Parathyroid adenoma (tissue), 2 donors: Measurements from ENCODE around the gene DPM2.

ENCODE experiments used
- H2AFZ ChIP-seq: fragments of 300-600 bp; sonication (generic); one replicate; pipeline ENCODE4 v1.7.0; 2017; ENCODE audit warnings: antibody characterized with exemption, mild to moderate bottlenecking
- H3K27ac ChIP-seq: fragments of 300-600 bp; sonication (generic); one replicate; pipeline ENCODE4 v1.7.0; 2017
- H3K27me3 ChIP-seq: fragments of 300-600 bp; sonication (generic); one replicate; pipeline ENCODE4 v1.7.0; 2017; ENCODE audit warnings: low read length; ENCODE audit not compliant: control insufficient read depth, insufficient read depth
- H3K36me3 ChIP-seq: fragments of 300-600 bp; sonication (generic); one replicate; pipeline ENCODE4 v1.7.0; 2017; ENCODE audit warnings: low read length; ENCODE audit not compliant: control insufficient read depth, insufficient read depth
- H3K4me1 ChIP-seq: fragments of 300-600 bp; sonication (generic); one replicate; pipeline ENCODE4 v1.7.0; 2017; ENCODE audit warnings: control low read depth
- H3K4me2 ChIP-seq: fragments of 300-600 bp; sonication (generic); one replicate; pipeline ENCODE4 v1.7.0; 2017; ENCODE audit warnings: low read length
- H3K4me3 ChIP-seq: fragments of 300-600 bp; sonication (generic); one replicate; pipeline ENCODE4 v1.7.0; 2017; ENCODE audit warnings: low read depth, low read length
- H3K79me2 ChIP-seq: fragments of 300-600 bp; sonication (generic); one replicate; pipeline ENCODE4 v1.7.0; 2017; ENCODE audit warnings: control low read depth
- H3K9ac ChIP-seq: fragments of 300-600 bp; sonication (generic); one replicate; pipeline ENCODE4 v1.7.0; 2017; ENCODE audit warnings: mild to moderate bottlenecking
- H3K9me3 ChIP-seq: fragments of 300-600 bp; sonication (generic); one replicate; pipeline ENCODE4 v1.7.0; 2017; ENCODE audit warnings: low read length; ENCODE audit not compliant: control insufficient read depth
- CTCF ChIP-seq: fragments of 300-600 bp; sonication (generic); IDR thresholded peaks from one replicate; pipeline ENCODE4 v1.7.0; 2017; ENCODE audit warnings: antibody characterized with exemption, mild to moderate bottlenecking
- donor health status: primary hyperparathyroidism.

DPM2 gene

GRCh38 chr9:127917603-127918002 is 20.1 kb downstream of the DPM2 start:
- TF ChIP-seq CTCF, result no peak
- no peaks in the 10 kb centered on the region for H3K27me3 ChIP-seq
- no peaks in the 10 kb centered on the region for H3K79me2 ChIP-seq
- no peak overlapping the region for H3K4me3 ChIP-seq
- no peaks in the 10 kb centered on the region for H3K36me3 ChIP-seq
- H2AFZ ChIP-seq, result no peak overlapping the region
- H3K4me2 ChIP-seq, result peak overlapping the region; percentile 64
- H3K4me1 ChIP-seq, result peaks cover 8% of the 10 kb centered on the region
- no peaks in the 10 kb centered on the region for H3K9me3 ChIP-seq
- H3K9ac ChIP-seq, result no peak overlapping the region
- H3K27ac ChIP-seq, result peak overlapping the region; percentile 29

GRCh38 chr9:127916720-127917581 is 20.7 kb downstream of the DPM2 start, which contains the start of gene ST6GALNAC4:
ST6GALNAC4 (minus strand) TSS chr9:127917041; CDS start chr9:127916419, 622 bp downstream.
- no peak for TF ChIP-seq CTCF
- peaks cover 8% of the 10 kb centered on the region for H3K4me1 ChIP-seq
- no peaks in the 10 kb centered on the region for H3K79me2 ChIP-seq
- no peaks in the 10 kb centered on the region for H3K9me3 ChIP-seq
- peak within 1 kb of the TSS; percentile 32 for H3K27ac ChIP-seq
- no peak within 1 kb of the TSS for H3K9ac ChIP-seq
- H3K27me3 ChIP-seq, result no peaks in the 10 kb centered on the region
- peak within 1 kb of the TSS; percentile 66 for H3K4me3 ChIP-seq
- peak within 1 kb of the TSS; percentile 95 for H3K4me2 ChIP-seq
- no peaks in the 10 kb centered on the region for H3K36me3 ChIP-seq
- H2AFZ ChIP-seq, result peak within 1 kb of the TSS; percentile 87

- Histone ChIP-seq H3K27me3 (no peaks in the 10 kb centered on the region), H2AFZ (peak overlapping the region; percentile 87), H3K4me2 (peak overlapping the region; percentile 95), H3K4me1 (peaks cover 8% of the 10 kb centered on the region), H3K36me3 (no peaks in the 10 kb centered on the region), H3K27ac (peak overlapping the region; percentile 32), H3K9ac (no peak overlapping the region), H3K4me3 (peak overlapping the region; percentile 66), H3K79me2 (no peaks in the 10 kb centered on the region), H3K9me3 (no peaks in the 10 kb centered on the region)
- no peak for TF ChIP-seq CTCF
These were observed 21.6 kb downstream of the DPM2 start for GRCh38 chr9:127915801-127916719.

GRCh38 chr9:127915325-127915752 is 22.3 kb downstream of the DPM2 start:
- TF ChIP-seq CTCF, result no peak
- Histone ChIP-seq H3K4me1 (peaks cover 8% of the 10 kb centered on the region), H3K27me3 (no peaks in the 10 kb centered on the region), H3K79me2 (no peaks in the 10 kb centered on the region), H3K9ac (no peak overlapping the region), H3K4me2 (no peak overlapping the region), H3K4me3 (no peak overlapping the region), H3K36me3 (no peaks in the 10 kb centered on the region), H3K27ac (no peak overlapping the region), H2AFZ (no peak overlapping the region), H3K9me3 (no peaks in the 10 kb centered on the region)
